Stimulated activated CD8-positive, alpha-beta memory T cell treated with anti-CD3 and anti-CD28 coated beads, Interleukin-15, amount 100 ng/mL, for 24 hours (primary cell): ENCODE measurements around the gene CERS3.

Source experiments
- DNase-seq: peaks from one replicate; pipeline ENCODE4 v3.0.0-alpha.2; 2020; ENCODE audit warnings: low read depth

CERS3 gene

GRCh38 chr15:100383302-100384107 lies 145.2 kb downstream of the CERS3 start:
- DNase-seq: no peak

- no peak for DNase-seq
Observed at GRCh38 chr15:100373942-100374341, 154.8 kb downstream of the CERS3 start.

- no peak for DNase-seq
Observed at GRCh38 chr15:100373120-100373896, 155.4 kb downstream of the CERS3 start.

GRCh38 chr15:100372739-100373119 lies 156.0 kb downstream of the CERS3 start:
- no peak for DNase-seq

GRCh38 chr15:100355342-100355741 lies 173.4 kb downstream of the CERS3 start:
- DNase-seq: no peak

GRCh38 chr15:100353449-100353848 lies 175.3 kb downstream of the CERS3 start:
- DNase-seq: no peak

- no peak for DNase-seq
Observed at GRCh38 chr15:100350434-100351226, 178.1 kb downstream of the CERS3 start.
